GM18868 (cell line): Measurements from ENCODE around the gene SOD1.

Experiments used
- ATAC-seq: cut with Tn5 transposase; IDR thresholded peaks from one replicate; pipeline ENCODE4 v1.9.1; 2021; ENCODE audit warnings: mild to moderate bottlenecking, moderate library complexity; ENCODE audit not compliant: unreplicated experiment

The SOD1 gene

GRCh38 chr21:31678478-31678877, 19.0 kb downstream of the SOD1 start:
- ATAC-seq, result no peak

- ATAC-seq, result no peak
These were observed 23.1 kb downstream of the SOD1 start for GRCh38 chr21:31682620-31683019.

- ATAC-seq, result no peak
These were observed 23.5 kb downstream of the SOD1 start for GRCh38 chr21:31683029-31683428.

- ATAC-seq, result no peak
These were observed 25.4 kb downstream of the SOD1 start for GRCh38 chr21:31684918-31685317.

GRCh38 chr21:31686272-31686915, 26.9 kb downstream of the SOD1 start:
- ATAC-seq, result no peak

GRCh38 chr21:31687108-31687507, 27.6 kb downstream of the SOD1 start:
- ATAC-seq, result no peak

- no peak for ATAC-seq
These were observed 29.3 kb downstream of the SOD1 start for GRCh38 chr21:31688603-31689368.

GRCh38 chr21:31693222-31693621, 33.7 kb downstream of the SOD1 start:
- no peak for ATAC-seq

- no peak for ATAC-seq
These were observed 36.9 kb downstream of the SOD1 start for GRCh38 chr21:31696424-31696823.

GRCh38 chr21:31698461-31698860, 39.0 kb downstream of the SOD1 start:
- no peak for ATAC-seq

GRCh38 chr21:31700040-31700439, 40.5 kb downstream of the SOD1 start:
- ATAC-seq, result no peak

GRCh38 chr21:31706562-31706961, 47.1 kb downstream of the SOD1 start:
- ATAC-seq, result no peak

GRCh38 chr21:31707499-31707898, 48.0 kb downstream of the SOD1 start:
- no peak for ATAC-seq

GRCh38 chr21:31708541-31708940, 49.0 kb downstream of the SOD1 start:
- ATAC-seq, result no peak

GRCh38 chr21:31710586-31710985, 51.1 kb downstream of the SOD1 start:
- ATAC-seq, result no peak

- ATAC-seq, result no peak
These were observed 51.8 kb downstream of the SOD1 start for GRCh38 chr21:31711326-31711725.

- no peak for ATAC-seq
These were observed 52.3 kb downstream of the SOD1 start for GRCh38 chr21:31711745-31712285.

- ATAC-seq, result no peak
These were observed 53.6 kb downstream of the SOD1 start for GRCh38 chr21:31713115-31713514.

- peak; percentile 81 for ATAC-seq
These were observed 54.7 kb downstream of the SOD1 start for GRCh38 chr21:31713973-31714740.

- no peak for ATAC-seq
These were observed 55.4 kb downstream of the SOD1 start for GRCh38 chr21:31714741-31715365.

GRCh38 chr21:31716106-31716505, 56.6 kb downstream of the SOD1 start:
- no peak for ATAC-seq
